ENCODE measurements around the gene PRKAG2.

DNA sequence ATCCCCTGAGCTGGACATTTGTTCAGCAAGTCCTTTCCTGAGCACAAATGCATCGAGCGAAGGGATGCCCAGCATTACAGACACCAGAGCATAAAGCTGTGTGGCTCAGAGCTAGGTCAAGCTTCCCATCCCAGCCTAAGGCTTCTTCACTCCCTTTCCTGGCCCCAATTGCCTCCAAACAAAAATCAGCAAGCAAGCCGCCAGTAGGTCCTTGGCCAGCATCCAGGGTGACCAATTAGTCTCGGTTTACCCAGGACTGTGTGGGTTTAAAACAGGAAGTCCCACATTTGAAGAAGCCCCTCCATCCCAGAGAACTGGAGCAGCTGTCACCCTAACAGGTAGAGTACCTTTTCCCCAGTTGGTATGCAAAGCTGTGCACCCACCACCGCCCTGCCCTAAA lies 51.2 kb downstream of the PRKAG2 start:
- TF ChIP-seq, protein P1, sequence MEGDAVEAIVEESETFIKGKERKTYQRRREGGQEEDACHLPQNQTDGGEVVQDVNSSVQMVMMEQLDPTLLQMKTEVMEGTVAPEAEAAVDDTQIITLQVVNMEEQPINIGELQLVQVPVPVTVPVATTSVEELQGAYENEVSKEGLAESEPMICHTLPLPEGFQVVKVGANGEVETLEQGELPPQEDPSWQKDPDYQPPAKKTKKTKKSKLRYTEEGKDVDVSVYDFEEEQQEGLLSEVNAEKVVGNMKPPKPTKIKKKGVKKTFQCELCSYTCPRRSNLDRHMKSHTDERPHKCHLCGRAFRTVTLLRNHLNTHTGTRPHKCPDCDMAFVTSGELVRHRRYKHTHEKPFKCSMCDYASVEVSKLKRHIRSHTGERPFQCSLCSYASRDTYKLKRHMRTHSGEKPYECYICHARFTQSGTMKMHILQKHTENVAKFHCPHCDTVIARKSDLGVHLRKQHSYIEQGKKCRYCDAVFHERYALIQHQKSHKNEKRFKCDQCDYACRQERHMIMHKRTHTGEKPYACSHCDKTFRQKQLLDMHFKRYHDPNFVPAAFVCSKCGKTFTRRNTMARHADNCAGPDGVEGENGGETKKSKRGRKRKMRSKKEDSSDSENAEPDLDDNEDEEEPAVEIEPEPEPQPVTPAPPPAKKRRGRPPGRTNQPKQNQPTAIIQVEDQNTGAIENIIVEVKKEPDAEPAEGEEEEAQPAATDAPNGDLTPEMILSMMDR (conservative IDR thresholded peaks at IDR 0.05; ENCODE audit: low read depth in 2 of 2) = no peak
- no peak for TF ChIP-seq EZH2 (IDR thresholded peaks at IDR 0.05; ENCODE audit: low read depth, unreplicated experiment)
- no peak for TF ChIP-seq EZH2phosphoT487 (IDR thresholded peaks at IDR 0.05; ENCODE audit: unreplicated experiment)
- TF ChIP-seq JUNB (IDR thresholded peaks at IDR 0.05; ENCODE audit: unreplicated experiment) = no peak
- TF ChIP-seq POLR2AphosphoS5 (IDR thresholded peaks at IDR 0.05; ENCODE audit: low read depth) = no peak
